ENCODE results near the gene EPN3.

The EPN3 gene

DNA sequence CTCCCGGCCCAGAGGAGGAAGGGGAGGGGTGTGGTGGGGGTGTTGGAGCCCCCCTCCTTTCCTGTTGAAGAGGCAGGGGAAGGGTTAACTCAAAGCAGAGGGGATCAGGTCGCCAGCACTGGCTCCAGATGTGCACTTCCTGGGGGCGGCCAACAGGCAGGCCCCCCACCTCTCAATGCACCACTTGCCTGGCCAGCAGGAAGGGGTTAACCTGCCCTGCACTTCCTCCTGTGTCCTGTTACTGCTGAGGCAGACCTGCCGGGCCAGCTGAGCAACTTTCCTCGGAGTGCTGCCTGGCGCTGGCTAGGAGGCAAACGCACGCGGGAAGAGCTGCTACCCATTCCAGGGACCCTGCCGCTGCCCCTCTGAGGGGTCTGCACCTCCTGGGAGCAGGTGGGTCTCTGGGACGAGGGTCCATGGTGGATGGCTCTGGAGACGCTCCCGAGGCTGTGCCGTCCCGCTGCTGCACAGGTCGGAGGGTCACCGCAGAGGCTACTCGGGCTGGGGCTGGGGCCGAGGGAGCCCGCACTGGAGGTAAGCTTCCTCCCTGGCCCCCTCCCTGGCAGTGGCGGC is at the start of gene EPN3:
Gene EPN3, plus strand, starts transcription at position 284 of the 573 bp plus-strand sequence. CDS start 3,822 bp downstream, outside the sequence.
- no peak for DNase-seq

GRCh38 chr17:50483266-50483665 is 49.3 kb upstream of the EPN3 start:
- no peak for DNase-seq

DNA sequence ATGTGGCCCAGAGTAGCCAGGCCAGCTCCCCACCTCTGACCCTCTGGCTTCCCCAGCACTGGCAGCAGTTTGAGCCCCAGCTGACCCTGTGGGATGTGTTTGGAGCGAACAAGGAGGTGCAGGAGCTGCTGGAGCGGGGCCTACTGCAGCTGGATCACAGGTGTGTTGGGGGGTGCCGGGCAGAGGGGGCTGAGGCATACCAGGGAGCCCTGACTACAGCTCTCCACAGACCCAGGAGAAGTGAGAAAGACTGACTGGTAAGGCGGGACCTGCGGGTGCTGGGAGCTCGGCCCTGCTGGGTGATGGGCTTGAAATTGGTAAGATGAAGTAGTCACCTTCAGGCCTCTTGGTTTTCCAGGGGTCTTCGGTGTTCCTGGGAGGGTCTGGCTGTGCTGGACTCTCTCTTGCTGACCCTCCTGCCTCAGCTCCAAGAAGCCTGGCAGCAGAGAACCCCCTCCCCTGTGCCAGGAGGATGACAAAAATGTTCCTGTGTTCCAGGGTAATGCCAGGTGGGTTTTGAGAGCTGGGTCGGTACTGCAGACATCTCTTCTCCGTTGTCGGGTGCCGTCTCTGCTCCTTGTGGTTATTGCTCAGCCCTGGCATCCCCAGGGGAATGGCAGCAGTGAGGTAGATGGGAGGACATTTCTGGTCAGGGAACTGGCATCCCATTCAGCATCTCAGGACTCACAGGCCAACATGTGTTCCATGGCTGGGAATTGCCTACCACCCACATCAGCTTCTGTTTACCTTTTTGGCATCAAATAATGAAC is 48.0 kb upstream of the EPN3 start:
- no peak for DNase-seq

DNA sequence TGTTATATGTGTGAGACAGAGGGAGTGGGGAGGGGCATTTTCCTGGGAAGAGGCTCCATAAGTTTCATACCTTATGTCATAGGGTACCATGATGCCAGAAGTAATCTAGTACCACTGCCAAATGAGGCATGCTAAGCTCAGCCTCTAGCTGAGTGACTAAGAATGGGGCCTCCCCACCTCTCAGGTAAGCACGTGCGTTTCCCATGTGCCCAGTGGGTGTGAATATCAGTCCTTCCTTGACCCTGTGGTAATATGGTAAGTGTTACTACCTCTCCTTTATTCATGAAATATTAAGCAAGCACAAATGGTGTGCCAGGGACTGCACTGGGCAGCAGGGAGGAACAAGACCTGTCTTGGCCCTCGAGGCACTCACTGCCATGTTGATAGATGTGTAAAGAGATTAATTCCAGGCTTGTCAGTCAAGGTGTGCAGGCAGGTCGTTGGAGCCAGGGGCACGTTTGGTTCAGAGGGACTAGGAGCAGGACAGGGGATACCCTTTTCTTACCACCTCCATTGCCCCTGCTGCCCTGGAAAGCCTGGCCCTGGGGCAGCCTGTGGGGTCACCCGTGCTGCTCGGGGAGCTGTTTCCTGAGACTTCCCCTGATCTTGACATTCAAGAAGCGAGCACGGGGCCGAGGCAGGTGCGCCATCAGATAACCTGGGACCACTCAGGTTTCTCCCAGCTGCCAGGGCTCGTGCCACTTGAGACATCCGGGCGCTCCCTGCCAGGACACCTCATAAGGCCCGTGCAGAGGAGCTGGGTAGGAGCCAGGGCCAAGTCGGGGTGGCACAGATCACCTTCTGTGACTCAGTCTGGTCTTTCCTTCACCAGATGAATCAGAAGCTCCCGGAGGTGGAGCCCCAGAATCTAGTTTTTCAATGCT is 45.1 kb upstream of the EPN3 start:
- no peak for DNase-seq

GRCh38 chr17:50488880-50489279 is 43.7 kb upstream of the EPN3 start:
- no peak for DNase-seq

- no peak for DNase-seq
Observed at GRCh38 chr17:50491505-50491904, 41.0 kb upstream of the EPN3 start.

- DNase-seq = no peak
Observed at GRCh38 chr17:50492214-50492613, 40.3 kb upstream of the EPN3 start.

GRCh38 chr17:50493744-50494143 is 38.8 kb upstream of the EPN3 start:
- DNase-seq = peak in 1 of 2 experiments; percentile 16

- no peak for DNase-seq
Observed at GRCh38 chr17:50495217-50495823, 37.2 kb upstream of the EPN3 start.

GRCh38 chr17:50495918-50496317 is 36.6 kb upstream of the EPN3 start:
- DNase-seq = no peak

DNA sequence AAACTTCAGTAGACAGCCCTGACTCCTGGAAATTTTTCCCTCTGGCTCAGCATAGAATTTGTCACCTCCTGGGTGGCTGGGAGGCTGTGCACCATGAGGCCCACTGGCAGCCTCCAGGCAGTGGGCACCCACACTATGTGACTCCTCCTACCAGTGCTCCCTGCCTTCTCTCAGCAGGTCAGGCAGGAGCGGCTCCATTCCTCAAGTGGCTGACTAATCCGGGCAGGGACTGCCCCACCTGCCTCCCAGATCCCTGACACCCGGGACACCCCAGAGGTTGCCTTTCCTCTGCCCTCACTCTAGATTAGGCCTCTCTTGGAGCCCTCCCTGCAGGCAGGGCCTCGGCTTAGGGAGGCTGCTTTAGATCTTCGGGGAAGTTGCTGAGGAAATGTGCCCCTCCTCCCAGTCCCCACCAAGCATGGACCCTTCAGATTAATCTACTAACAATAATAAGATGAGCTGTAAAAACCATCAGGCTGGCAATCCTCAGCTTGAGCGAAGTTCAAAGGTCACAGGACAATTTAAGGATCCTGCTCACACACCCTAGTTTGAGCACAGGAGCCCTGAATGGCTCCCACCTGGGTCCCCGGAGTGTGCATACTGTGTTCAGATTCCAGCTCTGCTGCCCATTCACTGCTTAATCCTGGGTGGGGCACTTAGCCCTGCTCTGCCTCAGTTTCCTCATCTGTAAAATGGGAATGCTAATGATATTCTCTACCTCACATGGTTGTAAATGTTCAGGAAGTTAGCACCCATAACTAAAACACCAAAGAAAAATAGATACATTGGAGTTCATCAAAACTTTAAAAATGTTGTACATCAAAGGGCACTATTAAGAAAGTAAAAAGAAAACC is 34.3 kb upstream of the EPN3 start:
- no peak for DNase-seq

DNA sequence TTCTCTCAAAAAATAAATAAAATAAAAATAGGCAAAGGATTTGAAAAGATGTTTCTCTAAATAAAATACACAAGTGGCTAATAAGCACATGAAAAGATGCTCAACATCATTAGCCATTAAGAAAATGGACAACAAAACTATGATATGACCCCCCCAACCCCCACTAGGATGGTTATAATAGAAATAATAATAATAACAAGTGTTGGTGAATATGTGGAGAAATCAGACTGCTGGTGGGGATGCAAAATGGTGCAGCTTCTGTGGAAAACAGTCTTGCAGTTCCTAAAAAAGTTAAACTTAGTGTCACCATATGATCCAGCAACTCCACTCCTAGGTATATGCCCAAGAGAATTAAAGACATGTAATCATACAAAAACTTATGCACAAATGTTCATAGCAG is 33.3 kb upstream of the EPN3 start:
- no peak for DNase-seq

DNA sequence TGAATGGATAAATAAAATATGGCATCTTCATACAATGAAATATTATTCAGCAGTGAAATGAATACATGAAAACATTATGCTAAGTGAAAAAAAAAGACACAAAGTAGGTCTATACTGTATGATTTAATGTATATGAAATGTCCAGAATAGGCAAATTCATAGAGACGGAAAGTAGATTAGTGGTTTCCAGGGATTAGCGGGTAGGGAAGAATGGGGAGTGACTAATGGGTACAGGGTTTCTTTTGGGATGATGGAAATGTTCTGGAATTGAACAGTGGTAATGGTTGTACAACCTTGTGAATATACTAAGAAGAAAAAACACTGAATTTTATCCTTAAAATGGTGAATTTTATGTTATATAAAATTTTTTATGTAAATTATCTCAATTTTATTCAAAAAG is 32.8 kb upstream of the EPN3 start:
- DNase-seq = no peak

DNA sequence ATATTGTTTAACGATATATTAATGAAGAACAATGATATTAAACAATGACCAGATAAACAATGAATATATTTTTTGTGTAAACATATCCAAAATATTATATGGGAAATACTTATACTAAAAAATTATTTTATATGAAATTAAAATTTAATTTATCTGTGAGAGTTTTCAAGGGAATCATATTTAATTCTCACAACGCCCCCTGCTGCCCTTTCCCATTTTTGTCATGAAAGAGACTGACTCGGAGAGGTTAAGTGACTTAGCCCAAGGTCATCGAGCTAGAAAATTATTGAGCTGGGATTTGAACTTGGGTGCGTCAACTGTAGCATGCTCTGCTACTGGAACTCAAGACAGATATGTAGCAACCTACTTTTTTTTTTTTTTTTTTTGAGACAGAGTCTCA is 31.5 kb upstream of the EPN3 start:
- DNase-seq = peak in 1 of 2 experiments; percentile 34

- DNase-seq = no peak
Observed at GRCh38 chr17:50502301-50502990, 30.1 kb upstream of the EPN3 start.

- DNase-seq = no peak
Observed at GRCh38 chr17:50505591-50506130, 26.9 kb upstream of the EPN3 start.

DNA sequence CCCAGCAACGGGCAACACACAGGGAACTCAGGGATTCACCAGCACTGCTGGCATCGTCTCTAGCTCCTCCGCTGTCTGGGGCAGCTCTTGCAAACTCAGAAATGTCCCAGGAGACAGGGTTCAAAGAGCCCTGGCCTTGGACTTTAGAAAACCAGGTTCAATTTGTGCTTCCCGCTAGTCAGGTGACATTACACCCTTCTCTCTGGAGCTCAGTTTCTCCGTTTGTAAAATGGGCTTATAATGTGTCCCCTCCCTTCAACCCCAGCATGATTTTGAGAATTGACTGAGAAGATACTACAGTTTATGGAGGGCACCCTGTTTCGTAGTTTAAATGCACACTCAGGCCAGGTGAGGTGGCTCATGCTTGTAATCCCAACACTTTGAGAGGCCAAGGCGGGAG is 26.2 kb upstream of the EPN3 start:
- DNase-seq = no peak

DNA sequence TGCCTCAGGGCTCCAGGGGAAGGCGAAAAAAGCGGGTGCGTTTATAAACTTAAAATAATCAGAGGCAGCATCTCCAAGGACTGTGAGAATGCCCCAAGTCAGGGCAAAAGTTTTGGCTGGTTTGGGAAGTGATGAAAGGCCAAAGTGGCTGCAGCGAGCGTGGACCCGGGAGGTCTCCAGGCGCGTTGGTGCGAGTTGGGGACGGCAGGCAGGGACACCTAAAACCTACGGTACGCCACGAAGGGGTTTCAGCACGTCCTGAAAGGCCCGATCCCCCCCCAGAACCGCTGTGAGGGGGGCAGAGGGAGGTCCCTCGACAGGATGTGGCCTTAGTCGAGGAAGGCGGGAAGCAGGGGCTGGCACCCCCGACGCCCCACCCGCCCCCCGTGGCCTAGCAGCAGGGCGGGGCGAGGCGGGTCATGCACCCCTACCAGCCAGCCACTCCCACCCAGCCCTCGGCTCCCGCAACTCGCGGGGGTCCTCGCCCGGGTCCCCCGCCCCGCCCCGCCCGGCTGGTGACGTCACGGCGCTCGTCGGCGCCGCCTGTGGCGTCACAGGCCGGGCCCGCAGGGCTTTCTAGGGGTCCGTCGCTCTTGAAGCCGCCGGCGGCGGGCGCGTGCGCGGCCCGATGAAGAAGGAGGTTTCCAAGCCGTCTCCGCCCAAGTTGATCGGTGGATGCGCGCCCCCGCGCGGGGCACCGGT is 24.5 kb upstream of the EPN3 start, which contains the start of gene MYCBPAP:
Gene MYCBPAP, plus strand, starts transcription at position 569 of the 702 bp plus-strand sequence. CDS start 236 bp downstream, outside the sequence.
- DNase-seq = peak in 1 of 2 experiments; percentile 65

DNA sequence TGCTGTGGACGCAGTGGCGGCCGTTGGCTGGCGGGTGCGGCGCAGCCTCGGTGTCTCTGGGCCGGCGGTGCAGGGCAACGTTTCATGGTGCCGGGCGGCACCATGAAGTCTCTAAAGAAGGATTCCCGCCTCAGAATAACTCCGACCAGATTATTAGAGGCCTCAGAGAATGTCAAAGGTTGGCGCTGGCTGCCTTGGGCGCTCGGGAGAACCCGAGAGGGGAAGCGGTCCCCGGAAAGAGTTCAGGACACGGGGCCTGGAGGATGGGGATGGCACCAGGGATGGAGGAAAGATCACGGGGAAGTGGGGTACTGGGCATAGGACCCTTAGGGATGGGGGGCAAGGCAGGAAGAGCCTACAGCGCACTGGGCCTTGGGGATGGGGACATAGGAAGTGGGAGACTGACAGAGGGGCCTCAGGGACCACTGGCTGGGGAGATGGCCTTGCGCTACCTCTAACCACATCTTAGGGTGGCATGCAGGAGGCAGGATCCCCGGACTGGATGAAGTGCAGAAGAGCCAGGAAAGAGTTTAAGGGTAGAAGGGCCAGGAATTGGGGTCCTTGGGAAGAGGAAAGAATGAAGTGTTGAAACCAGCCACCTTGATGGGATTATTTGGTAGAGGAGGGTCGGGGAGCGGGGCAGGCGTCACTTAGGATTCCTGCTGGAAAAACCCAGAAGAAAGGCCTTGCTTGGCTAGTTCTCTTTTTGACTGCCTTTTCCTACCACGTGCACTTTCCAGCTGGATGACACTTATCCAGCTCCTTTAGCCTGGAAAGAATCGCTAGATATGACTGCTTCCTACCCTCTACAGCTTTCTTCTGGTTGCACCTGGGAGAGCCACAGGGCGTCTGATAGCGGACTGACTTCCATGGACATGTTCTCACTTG is 23.7 kb upstream of the EPN3 start:
- DNase-seq = no peak
